ENCODE results near the gene ITPR2. TPM values are rescaled to one million over a fixed set of nuclear protein-coding genes. Genes with fewer than 3 reads are reported as not detected.

The ITPR2 gene
- total and polyA plus RNA-seq, 2 of the 8 experiments (the other 6 are each of a cell fraction or from before 2014, with no cell fraction given) = 4.1 to 48.3 TPM

DNA sequence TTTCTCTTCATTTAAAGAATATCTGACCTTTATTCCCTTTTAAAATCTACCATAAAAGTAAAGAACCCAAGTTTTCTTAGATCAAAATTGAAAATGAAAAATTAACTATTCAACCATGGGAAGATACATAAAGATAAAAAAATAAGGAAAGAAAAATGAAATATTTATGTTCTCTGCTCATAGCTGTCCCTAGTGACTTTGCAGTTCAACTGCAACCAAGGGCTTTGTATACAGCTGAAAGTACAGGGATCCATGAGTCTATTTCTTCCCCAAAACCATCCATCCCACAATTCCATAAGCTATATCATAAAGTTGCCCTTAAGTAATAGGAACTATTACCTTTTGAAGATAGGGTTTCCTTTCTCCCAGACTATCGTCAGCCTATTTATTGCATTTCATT, 113.1 kb downstream of the ITPR2 start:
- Histone ChIP-seq H3K23ac (ENCODE audit: insufficient read length) (no peak overlapping the region), H2BK15ac (ENCODE audit: low read length) (no peak overlapping the region), H4K5ac (ENCODE audit: insufficient read length, low read depth, low read length) (no peak overlapping the region), H3K4ac (replicated peaks; ENCODE audit: insufficient read length, low read depth, low read length) (no peak overlapping the region), H3K27ac (ENCODE audit: low read depth, low read length) (no peak overlapping the region), H3K56ac (replicated peaks; ENCODE audit: insufficient read length, low read depth, low read length) (no peak overlapping the region), H3K4me1 (replicated peaks in 1 of 4; ENCODE audit: control insufficient read depth in 3 of 4, insufficient read depth in 4 of 4, low read length in 3 of 4) (no peaks in the 10 kb centered on the region; a peak in 1 of 7 replicates), H3K4me2 (ENCODE audit: insufficient read depth in 1 of 2, low read depth in 2 of 2, low read length in 2 of 2) (no peak overlapping the region), H4K20me1 (replicated peaks in 1 of 2; ENCODE audit: control insufficient read depth in 1 of 2, insufficient read depth in 2 of 2, low read length in 2 of 2) (no peaks in the 10 kb centered on the region), H2AK5ac (ENCODE audit: low read depth, low read length) (no peak overlapping the region), H2AFZ (ENCODE audit: low read length) (no peak overlapping the region), H3K27me3 (replicated peaks in 1 of 4; ENCODE audit: control insufficient read depth in 3 of 4, extremely low read depth in 1 of 4, insufficient read depth in 3 of 4, low read length in 3 of 4) (no peaks in the 10 kb centered on the region), H3K18ac (ENCODE audit: extremely low read depth, low read length) (no peak overlapping the region), H3K4me3 (ENCODE audit: extremely low read depth in 1 of 4, insufficient read depth in 2 of 4, low read depth in 3 of 4, low read length in 4 of 4) (no peak overlapping the region), H2BK120ac (replicated peaks; ENCODE audit: low read depth, low read length) (no peak overlapping the region), H3K9ac (replicated peaks in 1 of 4; ENCODE audit: extremely low read depth in 1 of 4, low read depth in 3 of 4, low read length in 3 of 4) (no peak overlapping the region), H3K79me2 (ENCODE audit: control insufficient read depth in 1 of 2, insufficient read depth in 2 of 2, low read length in 2 of 2) (no peaks in the 10 kb centered on the region), H2BK20ac (ENCODE audit: low read length) (no peak overlapping the region), H3K14ac (ENCODE audit: insufficient read length) (no peak overlapping the region), H2BK5ac (ENCODE audit: low read depth, low read length) (no peak overlapping the region), H2BK12ac (ENCODE audit: low read depth, low read length) (no peak overlapping the region), H4K91ac (replicated peaks; ENCODE audit: insufficient read length, low read length) (no peak overlapping the region), H4K8ac (ENCODE audit: extremely low read depth, insufficient read depth, low read length) (no peak overlapping the region), H3K36me3 (ENCODE audit: control insufficient read depth in 2 of 4, insufficient read depth in 4 of 4, low read length in 3 of 4) (peaks cover 0 to 2% (median 0%) of the 10 kb centered on the region in 4 experiments; a peak in 2 of 8 replicates), H3K79me1 (ENCODE audit: low read depth, low read length) (no peaks in the 10 kb centered on the region), H3K9me3 (ENCODE audit: insufficient read depth in 2 of 2, low read depth in 1 of 2, low read length in 1 of 2) (no peaks in the 10 kb centered on the region), H3K23me2 (ENCODE audit: low read depth, low read length) (no peaks in the 10 kb centered on the region)
- POLR2A ChIA-PET (ENCODE audit: partially characterized antibody) = interaction anchor here (1.2 kb wide), 1 partner anchor 10 kb away, joined by 3 read pairs; no protein-coding TSS in a partner anchor
- DNase-seq (ENCODE audit: low read depth in 1 of 2, low spot score in 2 of 2) (no peak), FAIRE-seq (no peak)
- WGBS, 2 experiments (ENCODE audit: extremely low coverage in 1 of 2, insufficient coverage in 1 of 2, insufficient read length in 1 of 2, insufficient replicate concordance in 2 of 2, low coverage in 1 of 2, low lambda C conversion rate in 2 of 2, missing lambda C conversion rate in 1 of 2) = 85% methylated on average over 1 of the region's 1 CpG; no CpG with 5 or more reads in 1 of the 2 experiments
- CTCF ChIA-PET (ENCODE audit: partially characterized antibody) = interaction anchor here (0.9 to 2.3 kb wide), 9 partner anchors 9 to 126 kb away, joined by 3 to 7 read pairs (median 3); no protein-coding TSS in a partner anchor
- no peak for TF ChIP-seq TBP (IDR thresholded peaks at IDR 0.05; ENCODE audit: low read depth, low read length)
